Activated CD4-positive, CD25-positive, alpha-beta regulatory T cell treated with anti-CD3 and anti-CD28 coated beads, Interleukin-2, amount 50 U/mL, for 24 hours (primary cell): ENCODE results near the gene CCND3.

Source experiments
- ATAC-seq, 2 donors: fragments of 150-1000 bp; cut with Tn5 transposase; one replicate each; pipeline ENCODE4 v1.10.0; 2021; ENCODE audit warnings: mild to moderate bottlenecking in 1 of 2, moderate library complexity in 1 of 2

CCND3 gene

GRCh38 chr6:41920921-41921711 lies 20.5 kb downstream of the CCND3 start, which contains the start of the genes BYSL and MED20:
BYSL (plus strand) TSS chr6:41921499; CDS start chr6:41921563, 64 bp downstream.
MED20 (minus strand) TSS chr6:41921139; CDS start chr6:41921018, 121 bp downstream.
- peak; percentile 86 to 88 for ATAC-seq

GRCh38 chr6:41917528-41917927 lies 24.1 kb downstream of the CCND3 start:
- peak; percentile 16 to 36 for ATAC-seq

- ATAC-seq, result no peak
These were observed 26.6 kb downstream of the CCND3 start for GRCh38 chr6:41914869-41915530.

GRCh38 chr6:41914343-41914742 lies 27.3 kb downstream of the CCND3 start:
- no peak for ATAC-seq

GRCh38 chr6:41909727-41910126 lies 31.9 kb downstream of the CCND3 start:
- no peak for ATAC-seq

GRCh38 chr6:41901882-41902519 lies 39.6 kb downstream of the CCND3 start:
- ATAC-seq, result peak in 1 of 2 donors; percentile 41

- ATAC-seq, result no peak
These were observed 40.7 kb downstream of the CCND3 start for GRCh38 chr6:41900861-41901260.

- no peak for ATAC-seq
These were observed 45.3 kb downstream of the CCND3 start for GRCh38 chr6:41896281-41896680.

GRCh38 chr6:41895300-41896233 lies 46.0 kb downstream of the CCND3 start, which contains the start of gene USP49:
USP49 (minus strand) TSS chr6:41895375; CDS start chr6:41806983, 88,392 bp downstream.
- ATAC-seq, result peak; percentile 95 to 96

- ATAC-seq, result peak; percentile 36 to 48
These were observed 47.0 kb downstream of the CCND3 start for GRCh38 chr6:41894366-41895299.

GRCh38 chr6:41892921-41893564 lies 48.6 kb downstream of the CCND3 start:
- no peak for ATAC-seq

- ATAC-seq, result no peak
These were observed 54.3 kb downstream of the CCND3 start for GRCh38 chr6:41887331-41887751.

- ATAC-seq, result no peak
These were observed 55.7 kb downstream of the CCND3 start for GRCh38 chr6:41885930-41886329.

GRCh38 chr6:41884957-41885356 lies 56.7 kb downstream of the CCND3 start:
- ATAC-seq, result no peak
